ENCODE results near the gene PSMA4. TPM values are rescaled to one million over a fixed set of nuclear protein-coding genes. Genes with fewer than 3 reads are reported as not detected.
A peak's percentile ranks its signal among the peaks of the same experiment; 100 is the strongest.
"Not testable (repeated sequence)": the region's sequence is repeated elsewhere in the genome, so short reads cannot be mapped to it uniquely, and the experiment has no call there.

PSMA4 gene
- total RNA-seq, 2 donors from 2014 or later = 33.6 to 51.6 TPM

DNA sequence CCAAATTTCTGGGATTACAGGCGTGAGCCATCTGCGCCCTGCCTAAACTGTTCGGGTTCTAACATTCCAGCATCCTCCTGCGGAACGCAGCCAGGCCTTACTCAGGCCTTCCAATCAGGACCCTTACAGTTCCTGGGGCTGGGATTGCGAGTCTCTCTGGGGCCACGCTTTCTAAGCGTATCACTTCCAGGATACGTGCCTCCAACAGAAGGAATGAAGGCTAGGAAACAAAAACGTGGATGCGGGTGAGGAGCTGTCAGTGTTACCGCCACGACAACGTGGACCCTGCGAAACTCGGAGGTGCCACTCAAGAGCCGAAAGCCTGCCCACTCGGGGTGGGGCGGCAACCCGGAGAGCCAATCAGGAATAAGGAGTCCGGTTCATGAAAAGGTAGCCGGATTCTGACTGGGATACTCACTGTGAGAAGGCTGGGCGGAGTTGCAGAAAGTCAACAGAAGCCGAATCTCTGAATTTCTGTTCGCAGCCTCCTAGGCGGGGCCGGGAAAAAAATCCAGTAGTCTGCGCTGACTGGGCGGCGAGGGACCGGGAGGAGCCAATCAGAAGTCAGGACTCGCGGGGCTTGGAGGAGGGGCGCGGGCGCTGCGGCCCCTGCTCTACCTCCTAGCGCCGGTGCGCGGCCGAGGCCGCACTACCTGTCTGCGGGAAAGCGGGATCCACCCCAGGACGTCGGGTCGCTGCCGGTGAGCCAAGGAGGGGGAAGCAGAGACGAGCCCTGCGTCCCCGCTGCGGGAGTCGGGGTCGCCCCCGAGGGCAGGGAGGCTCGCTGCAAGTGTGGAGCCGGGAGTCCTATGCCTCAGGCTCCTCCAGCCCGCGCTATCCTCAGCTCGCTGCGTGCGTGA lies 33.0 kb upstream of the PSMA4 start, which contains the start of gene HYKK:
HYKK (plus strand) TSS at position 607 of the 860 bp plus-strand sequence. CDS start 5,512 bp downstream, outside the sequence.
- H3K36me3 ChIP-seq (replicated peaks in 1 of 2; ENCODE audit: insufficient read depth in 1 of 2, low read depth in 2 of 2) = no peaks in the 10 kb centered on the region
- no peaks in the 10 kb centered on the region for H3K27me3 ChIP-seq
- TF ChIP-seq POLR2A (IDR thresholded peaks at IDR 0.05) = peak; percentile 59 to 86 (median 73)
- TF ChIP-seq, protein P1, sequence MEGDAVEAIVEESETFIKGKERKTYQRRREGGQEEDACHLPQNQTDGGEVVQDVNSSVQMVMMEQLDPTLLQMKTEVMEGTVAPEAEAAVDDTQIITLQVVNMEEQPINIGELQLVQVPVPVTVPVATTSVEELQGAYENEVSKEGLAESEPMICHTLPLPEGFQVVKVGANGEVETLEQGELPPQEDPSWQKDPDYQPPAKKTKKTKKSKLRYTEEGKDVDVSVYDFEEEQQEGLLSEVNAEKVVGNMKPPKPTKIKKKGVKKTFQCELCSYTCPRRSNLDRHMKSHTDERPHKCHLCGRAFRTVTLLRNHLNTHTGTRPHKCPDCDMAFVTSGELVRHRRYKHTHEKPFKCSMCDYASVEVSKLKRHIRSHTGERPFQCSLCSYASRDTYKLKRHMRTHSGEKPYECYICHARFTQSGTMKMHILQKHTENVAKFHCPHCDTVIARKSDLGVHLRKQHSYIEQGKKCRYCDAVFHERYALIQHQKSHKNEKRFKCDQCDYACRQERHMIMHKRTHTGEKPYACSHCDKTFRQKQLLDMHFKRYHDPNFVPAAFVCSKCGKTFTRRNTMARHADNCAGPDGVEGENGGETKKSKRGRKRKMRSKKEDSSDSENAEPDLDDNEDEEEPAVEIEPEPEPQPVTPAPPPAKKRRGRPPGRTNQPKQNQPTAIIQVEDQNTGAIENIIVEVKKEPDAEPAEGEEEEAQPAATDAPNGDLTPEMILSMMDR (IDR thresholded peaks at IDR 0.05) = peak in 4 of 7 experiments; percentile 35 to 56 (median 44)
- no peaks in the 10 kb centered on the region for H3K9me3 ChIP-seq
- H3K27ac ChIP-seq = peak within 1 kb of the TSS; percentile 70 to 82 (median 76)
- H3K4me1 ChIP-seq = peaks cover 14% of the 10 kb centered on the region
- intact Hi-C loops (cut with DNase I) = no loop called here
- H3K4me3 ChIP-seq = peak within 1 kb of the TSS; percentile 71 to 73
- WGBS, 2 donors = 1 to 2% methylated on average over 26 to 63 of the region's 63 CpGs
- DNase-seq (peak; percentile 96 to 98 (median 96)), ATAC-seq (peak; percentile 96)

DNA sequence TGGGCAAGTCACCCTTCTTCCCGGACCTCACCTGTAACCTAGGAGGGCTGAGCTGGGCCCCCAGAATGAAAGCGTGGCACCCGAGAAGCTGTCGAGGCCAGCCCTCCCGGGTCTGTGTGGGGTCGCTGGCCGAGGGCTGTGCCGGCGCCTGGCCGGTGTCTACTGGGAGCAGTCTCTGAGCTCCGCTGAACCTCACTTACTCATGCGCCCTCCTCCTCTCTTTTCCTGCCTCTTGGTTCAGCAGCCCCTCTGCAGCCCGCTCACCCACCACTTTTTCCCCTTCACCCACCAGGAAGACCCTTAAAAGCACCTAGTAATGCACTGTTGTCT lies 32.4 kb upstream of the PSMA4 start:
- ATAC-seq (peak; percentile 13), DNase-seq (no peak)
- Histone ChIP-seq H3K9me3 (no peaks in the 10 kb centered on the region), H3K4me3 (peak overlapping the region; percentile 71 to 73), H3K27ac (peak overlapping the region; percentile 41 to 82 (median 70)), H3K4me1 (peaks cover 14% of the 10 kb centered on the region), H3K36me3 (replicated peaks in 1 of 2; ENCODE audit: insufficient read depth in 1 of 2, low read depth in 2 of 2) (no peaks in the 10 kb centered on the region), H3K27me3 (no peaks in the 10 kb centered on the region)
- WGBS, 2 donors = 0 to 1% methylated on average over 13 of the region's 13 CpGs
- intact Hi-C loops (cut with DNase I) = no loop called here
- TF ChIP-seq POLR2A (IDR thresholded peaks at IDR 0.05) = peak in 1 of 3 donors; percentile 36
- TF ChIP-seq, protein P1 (IDR thresholded peaks at IDR 0.05) = no peak

DNA sequence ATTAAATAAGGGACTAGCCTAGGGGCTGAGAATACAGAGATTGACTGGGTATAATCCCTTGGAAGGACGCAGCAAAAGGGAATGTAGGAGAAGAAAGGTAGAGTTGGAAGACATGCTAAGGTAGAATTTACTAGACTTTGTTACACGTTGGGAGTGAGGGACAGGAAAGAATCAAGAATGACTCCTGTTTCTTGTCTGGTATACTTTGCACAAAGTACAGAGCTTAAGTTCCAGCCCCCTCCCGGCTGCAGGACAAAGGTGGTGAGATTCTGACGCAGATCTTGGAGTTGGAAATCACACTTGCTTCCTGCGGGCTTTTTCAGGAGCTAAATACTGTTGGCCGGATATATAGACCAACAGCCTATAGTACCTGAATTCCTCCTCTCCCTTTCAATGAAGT lies 32.0 kb upstream of the PSMA4 start:
- Histone ChIP-seq H3K9me3 (no peaks in the 10 kb centered on the region), H3K4me1 (peaks cover 14% of the 10 kb centered on the region), H3K36me3 (replicated peaks in 1 of 2; ENCODE audit: insufficient read depth in 1 of 2, low read depth in 2 of 2) (no peaks in the 10 kb centered on the region), H3K27me3 (no peaks in the 10 kb centered on the region), H3K27ac (peak overlapping the region in 3 of 4 donors; percentile 70 to 82 (median 70)), H3K4me3 (peak overlapping the region; percentile 71 to 73)
- WGBS, 2 donors = 16% methylated on average over 6 of the region's 6 CpGs
- no peak for DNase-seq
- intact Hi-C loops (cut with DNase I) = no loop called here
- ATAC-seq = no peak
- no peak for TF ChIP-seq POLR2A (IDR thresholded peaks at IDR 0.05)
- TF ChIP-seq, protein P1 (IDR thresholded peaks at IDR 0.05) = no peak

DNA sequence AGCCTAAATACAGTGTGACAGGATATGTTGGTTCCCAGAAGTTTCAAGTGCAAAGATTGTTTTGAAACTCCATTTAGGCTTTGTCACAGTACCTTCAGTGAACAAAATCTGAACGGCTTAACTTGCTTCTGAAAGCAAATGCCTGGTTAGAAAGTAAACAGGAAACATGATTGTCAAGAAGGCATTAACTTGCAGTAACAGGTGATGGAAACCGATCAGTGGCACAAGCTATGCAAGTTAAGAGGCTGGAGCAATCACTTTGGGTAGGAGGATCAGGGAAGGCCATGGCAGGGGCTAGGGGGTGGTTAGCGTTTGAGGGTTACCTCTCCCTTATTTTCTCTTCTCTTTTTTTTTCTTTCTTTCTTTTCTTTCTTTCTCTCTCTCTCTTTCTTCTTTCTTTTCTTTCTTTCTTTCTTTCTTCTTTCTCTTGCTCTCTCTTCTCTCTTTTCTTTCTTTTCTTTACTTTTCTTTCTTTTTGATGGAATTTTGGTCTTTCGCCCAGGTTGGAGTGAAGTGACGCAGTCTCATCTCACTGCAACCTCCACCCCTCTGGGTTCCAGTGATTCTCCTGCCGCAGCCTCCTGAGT lies 30.4 kb upstream of the PSMA4 start:
- no peak for DNase-seq
- Histone ChIP-seq H3K27me3 (no peaks in the 10 kb centered on the region), H3K36me3 (replicated peaks in 1 of 2; ENCODE audit: insufficient read depth in 1 of 2, low read depth in 2 of 2) (no peaks in the 10 kb centered on the region), H3K4me1 (peaks cover 14% of the 10 kb centered on the region), H3K9me3 (no peaks in the 10 kb centered on the region), H3K27ac (no peak overlapping the region), H3K4me3 (no peak overlapping the region)
- no peak for TF ChIP-seq POLR2A (IDR thresholded peaks at IDR 0.05)
- TF ChIP-seq, protein P1 (IDR thresholded peaks at IDR 0.05) = no peak
- WGBS, 2 donors = 74 to 81% methylated on average over 6 of the region's 6 CpGs
- no peak for ATAC-seq
- intact Hi-C loops (cut with DNase I) = no loop called here

- H3K27ac ChIP-seq; H3K4me3 ChIP-seq; H3K27me3 ChIP-seq; ATAC-seq; H3K4me1 ChIP-seq; H3K36me3 ChIP-seq (replicated peaks in 1 of 2; ENCODE audit: insufficient read depth in 1 of 2, low read depth in 2 of 2); intact Hi-C loops (cut with DNase I); H3K9me3 ChIP-seq; DNase-seq: not testable (repeated sequence)
- 78 to 91% methylated on average over 2 of the region's 3 CpGs for WGBS, 2 donors
Measured at GRCh38 chr15:78520035-78520434, 20.2 kb upstream of the PSMA4 start.

All from body of pancreas (tissue), 4 donors.